Measurements from ENCODE around the gene DTNB.

- TF ChIP-seq CTCF (IDR thresholded peaks at IDR 0.05) = no peak
- TF ChIP-seq POLR2A (IDR thresholded peaks at IDR 0.05) = no peak
Observed at GRCh38 chr2:25418944-25419677, 254.3 kb downstream of the DTNB start.

Measured in uterus (tissue), 2 donors.